ENCODE results near the gene PRKAR1A.

DNA sequence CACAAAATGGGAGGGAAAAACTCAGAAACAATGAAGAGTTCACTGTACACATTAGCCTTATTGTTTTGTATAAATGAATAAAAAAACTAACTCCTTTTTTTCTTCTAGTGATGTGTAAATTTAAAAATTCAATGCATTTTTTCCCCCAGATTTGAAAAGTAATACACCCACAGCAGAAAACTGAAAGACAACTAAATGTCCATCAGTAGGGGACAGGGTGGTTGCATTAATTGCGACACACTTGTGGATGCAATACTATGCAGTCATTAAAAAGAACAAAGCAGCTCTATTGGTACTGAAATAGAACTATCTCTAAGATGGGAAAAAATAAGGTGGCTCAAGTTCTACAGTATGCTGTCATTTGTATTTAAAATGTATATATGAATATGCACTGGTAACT, 41.3 kb upstream of the PRKAR1A start:
- TF ChIP-seq, protein P1, sequence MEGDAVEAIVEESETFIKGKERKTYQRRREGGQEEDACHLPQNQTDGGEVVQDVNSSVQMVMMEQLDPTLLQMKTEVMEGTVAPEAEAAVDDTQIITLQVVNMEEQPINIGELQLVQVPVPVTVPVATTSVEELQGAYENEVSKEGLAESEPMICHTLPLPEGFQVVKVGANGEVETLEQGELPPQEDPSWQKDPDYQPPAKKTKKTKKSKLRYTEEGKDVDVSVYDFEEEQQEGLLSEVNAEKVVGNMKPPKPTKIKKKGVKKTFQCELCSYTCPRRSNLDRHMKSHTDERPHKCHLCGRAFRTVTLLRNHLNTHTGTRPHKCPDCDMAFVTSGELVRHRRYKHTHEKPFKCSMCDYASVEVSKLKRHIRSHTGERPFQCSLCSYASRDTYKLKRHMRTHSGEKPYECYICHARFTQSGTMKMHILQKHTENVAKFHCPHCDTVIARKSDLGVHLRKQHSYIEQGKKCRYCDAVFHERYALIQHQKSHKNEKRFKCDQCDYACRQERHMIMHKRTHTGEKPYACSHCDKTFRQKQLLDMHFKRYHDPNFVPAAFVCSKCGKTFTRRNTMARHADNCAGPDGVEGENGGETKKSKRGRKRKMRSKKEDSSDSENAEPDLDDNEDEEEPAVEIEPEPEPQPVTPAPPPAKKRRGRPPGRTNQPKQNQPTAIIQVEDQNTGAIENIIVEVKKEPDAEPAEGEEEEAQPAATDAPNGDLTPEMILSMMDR (IDR thresholded peaks at IDR 0.05), result no peak
- no peak for TF ChIP-seq ZFX (IDR thresholded peaks at IDR 0.05; ENCODE audit: borderline replicate concordance)

All from 22Rv1 (cell line).